Transverse colon (tissue), 3 donors: ENCODE measurements around the gene PLEKHM2.

Experiments
- EP300 ChIP-seq: sonication (generic); formaldehyde crosslinking; IDR thresholded peaks from one replicate; pipeline ENCODE4 v1.6.1; 2017; ENCODE audit warnings: antibody characterized with exemption, low read depth
- POLR2A ChIP-seq: fragments of 450-650 bp; IDR thresholded peaks from one replicate; pipeline ENCODE4 v1.6.1; 2016; ENCODE audit warnings: antibody characterized with exemption, mild to moderate bottlenecking, moderate library complexity
- TF ChIP-seq, protein P1 (sequence below), 5 experiments: fragments of 200-600 bp in 3 of 5; fragments of 450-650 bp in 2 of 5; sonication (generic) in 3 of 5; IDR thresholded peaks; 1 replicate in 2 of 5; 2 replicates in 3 of 5; pipeline ENCODE4 v1.5.1; 2016 to 2017; ENCODE audit warnings: antibody characterized with exemption in 5 of 5, inconsistent platforms in 3 of 5, mild to moderate bottlenecking in 2 of 5, moderate library complexity in 1 of 5

DNA sequence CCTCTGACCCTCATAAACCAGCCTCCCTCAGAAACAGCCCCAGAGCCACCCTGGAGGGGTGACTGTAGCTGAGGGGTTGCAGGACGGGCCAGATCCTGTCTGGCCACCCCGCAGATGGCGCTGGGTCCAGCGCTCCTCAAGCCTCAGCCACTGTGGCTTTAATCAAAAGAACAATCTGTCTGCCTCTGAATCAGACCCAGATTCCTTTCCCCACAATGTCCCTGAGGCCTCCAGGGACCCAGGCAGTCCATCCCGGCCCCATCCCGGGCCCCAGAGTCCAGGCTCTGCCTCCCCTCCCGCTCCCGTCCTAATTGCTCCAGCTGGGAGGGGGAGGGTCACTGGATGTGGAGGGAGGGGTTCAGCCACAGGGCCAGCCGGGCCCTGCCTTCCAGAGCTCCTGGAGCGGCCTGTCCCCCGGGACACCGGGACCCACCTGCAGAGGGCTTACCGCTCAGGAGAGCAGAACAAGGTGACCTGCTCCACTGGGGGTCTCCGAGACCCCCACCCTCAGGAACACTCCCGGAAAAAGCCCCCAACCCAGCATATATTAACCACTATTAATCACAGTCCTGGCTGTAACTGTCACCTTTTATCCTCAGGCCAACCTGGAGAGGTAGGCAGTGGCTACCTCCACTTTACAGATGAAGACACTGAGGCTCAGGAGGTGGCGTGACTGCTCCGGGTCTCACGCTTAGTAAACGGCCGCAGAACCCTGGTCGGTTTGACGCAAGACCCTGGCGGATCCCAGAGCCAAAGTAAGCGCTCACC lies 73.6 kb downstream of the PLEKHM2 start:
- TF ChIP-seq, protein P1, sequence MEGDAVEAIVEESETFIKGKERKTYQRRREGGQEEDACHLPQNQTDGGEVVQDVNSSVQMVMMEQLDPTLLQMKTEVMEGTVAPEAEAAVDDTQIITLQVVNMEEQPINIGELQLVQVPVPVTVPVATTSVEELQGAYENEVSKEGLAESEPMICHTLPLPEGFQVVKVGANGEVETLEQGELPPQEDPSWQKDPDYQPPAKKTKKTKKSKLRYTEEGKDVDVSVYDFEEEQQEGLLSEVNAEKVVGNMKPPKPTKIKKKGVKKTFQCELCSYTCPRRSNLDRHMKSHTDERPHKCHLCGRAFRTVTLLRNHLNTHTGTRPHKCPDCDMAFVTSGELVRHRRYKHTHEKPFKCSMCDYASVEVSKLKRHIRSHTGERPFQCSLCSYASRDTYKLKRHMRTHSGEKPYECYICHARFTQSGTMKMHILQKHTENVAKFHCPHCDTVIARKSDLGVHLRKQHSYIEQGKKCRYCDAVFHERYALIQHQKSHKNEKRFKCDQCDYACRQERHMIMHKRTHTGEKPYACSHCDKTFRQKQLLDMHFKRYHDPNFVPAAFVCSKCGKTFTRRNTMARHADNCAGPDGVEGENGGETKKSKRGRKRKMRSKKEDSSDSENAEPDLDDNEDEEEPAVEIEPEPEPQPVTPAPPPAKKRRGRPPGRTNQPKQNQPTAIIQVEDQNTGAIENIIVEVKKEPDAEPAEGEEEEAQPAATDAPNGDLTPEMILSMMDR (IDR thresholded peaks at IDR 0.05): peak in 1 of 5 experiments; percentile 9
- peak; percentile 62 for TF ChIP-seq POLR2A
- no peak for TF ChIP-seq EP300
